ENCODE measurements around the gene AKAP9.

DNA sequence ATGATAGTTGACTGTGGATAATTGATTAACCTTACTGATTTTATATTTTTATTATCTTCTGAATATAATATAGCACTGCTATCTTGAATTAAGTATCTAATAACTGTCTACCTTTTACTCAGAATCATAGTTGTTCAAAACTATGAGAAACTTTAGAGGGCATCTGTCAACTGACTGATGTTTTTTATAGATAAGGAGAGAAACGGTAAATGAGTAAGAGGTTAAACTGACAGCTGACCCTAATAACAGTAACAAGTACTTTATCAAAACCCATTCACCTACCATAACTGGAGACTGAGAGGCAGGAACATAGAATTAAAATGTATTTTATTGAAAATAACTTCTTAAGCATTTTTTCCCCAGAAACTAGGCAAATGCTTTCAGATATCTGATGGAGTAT is 131.5 kb downstream of the AKAP9 start:
- TF ChIP-seq, protein P1, sequence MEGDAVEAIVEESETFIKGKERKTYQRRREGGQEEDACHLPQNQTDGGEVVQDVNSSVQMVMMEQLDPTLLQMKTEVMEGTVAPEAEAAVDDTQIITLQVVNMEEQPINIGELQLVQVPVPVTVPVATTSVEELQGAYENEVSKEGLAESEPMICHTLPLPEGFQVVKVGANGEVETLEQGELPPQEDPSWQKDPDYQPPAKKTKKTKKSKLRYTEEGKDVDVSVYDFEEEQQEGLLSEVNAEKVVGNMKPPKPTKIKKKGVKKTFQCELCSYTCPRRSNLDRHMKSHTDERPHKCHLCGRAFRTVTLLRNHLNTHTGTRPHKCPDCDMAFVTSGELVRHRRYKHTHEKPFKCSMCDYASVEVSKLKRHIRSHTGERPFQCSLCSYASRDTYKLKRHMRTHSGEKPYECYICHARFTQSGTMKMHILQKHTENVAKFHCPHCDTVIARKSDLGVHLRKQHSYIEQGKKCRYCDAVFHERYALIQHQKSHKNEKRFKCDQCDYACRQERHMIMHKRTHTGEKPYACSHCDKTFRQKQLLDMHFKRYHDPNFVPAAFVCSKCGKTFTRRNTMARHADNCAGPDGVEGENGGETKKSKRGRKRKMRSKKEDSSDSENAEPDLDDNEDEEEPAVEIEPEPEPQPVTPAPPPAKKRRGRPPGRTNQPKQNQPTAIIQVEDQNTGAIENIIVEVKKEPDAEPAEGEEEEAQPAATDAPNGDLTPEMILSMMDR (optimal IDR thresholded peaks at IDR 0.05 in 1 of 3, IDR thresholded peaks at IDR 0.05 in 1 of 3, conservative IDR thresholded peaks at IDR 0.05 in 1 of 3; ENCODE audit: extremely low read depth in 1 of 3, insufficient read depth in 2 of 3, low read length in 3 of 3), result no peak
- TF ChIP-seq EZH2 (IDR thresholded peaks at IDR 0.05; ENCODE audit: low read length), result no peak
